Suprapubic skin (tissue), 4 donors: ENCODE results near the gene CKAP4.

Source experiments
- EP300 ChIP-seq: sonication (generic); formaldehyde crosslinking; IDR thresholded peaks from one replicate; pipeline ENCODE4 v1.6.1; 2017; ENCODE audit warnings: antibody characterized with exemption
- POLR2A ChIP-seq, 2 donors: fragments of 450-650 bp; IDR thresholded peaks; one replicate each; pipeline ENCODE4 v1.6.1; 2017; ENCODE audit warnings: antibody characterized with exemption in 2 of 2, mild to moderate bottlenecking in 2 of 2, moderate library complexity in 2 of 2
- POLR2AphosphoS5 ChIP-seq, 3 donors: sonication (generic); formaldehyde crosslinking; IDR thresholded peaks; one replicate each; pipeline ENCODE4 v1.6.1; 2017; ENCODE audit warnings: antibody characterized with exemption in 3 of 3
- TF ChIP-seq, protein P1 (sequence below), 2 donors: fragments of 200-600 bp in 1 of 2; fragments of 450-650 bp in 1 of 2; sonication (generic) in 1 of 2; IDR thresholded peaks; one replicate each; pipeline ENCODE4 v1.5.1; 2016 to 2019; ENCODE audit warnings: antibody characterized with exemption in 2 of 2, mild to moderate bottlenecking in 1 of 2, moderate library complexity in 1 of 2

DNA sequence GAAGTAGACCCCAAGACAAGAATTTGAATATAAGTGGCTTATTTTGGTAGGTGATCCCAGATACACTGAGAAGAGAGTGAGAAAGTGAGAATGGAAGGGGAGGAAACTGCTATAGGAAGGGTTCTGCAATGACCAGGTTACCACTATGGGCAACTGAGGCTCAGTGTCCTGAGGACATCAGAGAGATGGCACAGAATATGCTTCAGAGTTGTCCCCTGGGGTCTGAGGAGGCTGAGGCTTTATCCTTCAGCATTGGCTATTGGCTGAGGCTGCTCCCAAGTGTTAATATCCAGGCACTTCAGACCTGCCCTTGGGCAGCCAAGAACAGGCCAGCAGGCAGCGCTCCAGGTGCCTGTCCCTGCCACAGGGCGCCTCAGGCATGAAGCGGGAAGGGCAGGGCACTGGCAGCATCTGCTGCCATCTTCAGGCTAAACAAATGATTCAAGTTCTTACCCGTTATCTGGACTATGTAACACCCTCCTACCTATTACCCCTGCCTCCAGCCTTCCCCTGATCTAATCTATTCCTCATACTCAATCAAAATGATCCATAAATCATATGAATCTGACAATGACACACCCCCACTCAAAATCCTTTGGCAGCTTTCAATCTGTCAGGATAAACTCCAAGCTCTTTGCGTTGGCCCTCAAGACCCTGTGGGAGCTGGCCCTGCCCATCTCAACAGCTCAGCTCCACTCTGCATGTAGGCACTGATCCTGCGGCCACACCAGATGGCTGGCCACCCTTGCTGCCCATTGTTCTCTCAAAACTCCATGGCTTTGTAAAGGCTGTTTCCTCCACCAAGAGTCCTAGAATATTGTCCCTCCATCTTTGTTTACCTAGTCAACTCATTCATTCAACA is 42.4 kb downstream of the CKAP4 start:
- TF ChIP-seq, protein P1, sequence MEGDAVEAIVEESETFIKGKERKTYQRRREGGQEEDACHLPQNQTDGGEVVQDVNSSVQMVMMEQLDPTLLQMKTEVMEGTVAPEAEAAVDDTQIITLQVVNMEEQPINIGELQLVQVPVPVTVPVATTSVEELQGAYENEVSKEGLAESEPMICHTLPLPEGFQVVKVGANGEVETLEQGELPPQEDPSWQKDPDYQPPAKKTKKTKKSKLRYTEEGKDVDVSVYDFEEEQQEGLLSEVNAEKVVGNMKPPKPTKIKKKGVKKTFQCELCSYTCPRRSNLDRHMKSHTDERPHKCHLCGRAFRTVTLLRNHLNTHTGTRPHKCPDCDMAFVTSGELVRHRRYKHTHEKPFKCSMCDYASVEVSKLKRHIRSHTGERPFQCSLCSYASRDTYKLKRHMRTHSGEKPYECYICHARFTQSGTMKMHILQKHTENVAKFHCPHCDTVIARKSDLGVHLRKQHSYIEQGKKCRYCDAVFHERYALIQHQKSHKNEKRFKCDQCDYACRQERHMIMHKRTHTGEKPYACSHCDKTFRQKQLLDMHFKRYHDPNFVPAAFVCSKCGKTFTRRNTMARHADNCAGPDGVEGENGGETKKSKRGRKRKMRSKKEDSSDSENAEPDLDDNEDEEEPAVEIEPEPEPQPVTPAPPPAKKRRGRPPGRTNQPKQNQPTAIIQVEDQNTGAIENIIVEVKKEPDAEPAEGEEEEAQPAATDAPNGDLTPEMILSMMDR (IDR thresholded peaks at IDR 0.05), result no peak
- TF ChIP-seq EP300, result no peak
- no peak for TF ChIP-seq POLR2A (IDR thresholded peaks at IDR 0.05)
- no peak for TF ChIP-seq POLR2AphosphoS5 (IDR thresholded peaks at IDR 0.05)
